H9 (cell line): ENCODE measurements around the gene FAT3. TPM values are rescaled to one million over a fixed set of nuclear protein-coding genes. Genes with fewer than 3 reads are reported as not detected.

Experiments
- DNase-seq: peaks from one replicate; pipeline ENCODE4 v3.0.0-alpha.2; 2017
- H2AFZ ChIP-seq: one replicate; pipeline ENCODE4 v1.6.1; 2013; ENCODE audit warnings: mild to moderate bottlenecking, low read length, control low read depth, moderate library complexity
- H2AK5ac ChIP-seq: 2 replicates; pipeline ENCODE4 v1.6.1; 2013; ENCODE audit warnings: low read length, control low read depth, mixed read lengths; ENCODE audit not compliant: insufficient read length
- H2BK120ac ChIP-seq: one replicate; pipeline ENCODE4 v1.6.1; 2013; ENCODE audit warnings: low read depth, mild to moderate bottlenecking, low read length, control low read depth, inconsistent platforms; ENCODE audit not compliant: poor library complexity, severe bottlenecking
- H2BK12ac ChIP-seq: 2 replicates; pipeline ENCODE4 v1.6.1; 2013; ENCODE audit warnings: low read length, control low read depth, mixed read lengths, low read depth; ENCODE audit not compliant: insufficient read length
- H2BK15ac ChIP-seq: 2 replicates; pipeline ENCODE4 v1.6.1; 2013; ENCODE audit warnings: low read depth, low read length, control low read depth
- H2BK20ac ChIP-seq: one replicate; pipeline ENCODE4 v1.6.1; 2013; ENCODE audit warnings: low read depth, mild to moderate bottlenecking, low read length, control low read depth, inconsistent platforms; ENCODE audit not compliant: poor library complexity, severe bottlenecking
- H2BK5ac ChIP-seq: 2 replicates; pipeline ENCODE4 v1.6.1; 2013; ENCODE audit warnings: low read length, control low read depth, mixed read lengths; ENCODE audit not compliant: insufficient read length
- H3K14ac ChIP-seq: 2 replicates; pipeline ENCODE4 v1.6.1; 2013; ENCODE audit warnings: low read length, control low read depth; ENCODE audit not compliant: insufficient read depth
- H3K18ac ChIP-seq: 2 replicates; pipeline ENCODE4 v1.6.1; 2013; ENCODE audit warnings: low read depth, mild to moderate bottlenecking, mixed read lengths, low read length, control low read depth; ENCODE audit not compliant: insufficient read length
- H3K23ac ChIP-seq: 2 replicates; pipeline ENCODE4 v1.6.1; 2013; ENCODE audit warnings: low read length, control low read depth, mixed read lengths, low read depth; ENCODE audit not compliant: insufficient read length
- H3K23me2 ChIP-seq: 2 replicates; pipeline ENCODE4 v1.6.1; 2013; ENCODE audit warnings: low read depth, mild to moderate bottlenecking, mixed read lengths, low read length, control low read depth; ENCODE audit not compliant: insufficient read length, poor library complexity, severe bottlenecking
- H3K27ac ChIP-seq: 2 replicates; pipeline ENCODE4 v1.5.1; 2013; ENCODE audit warnings: low read length, control low read depth, mixed read lengths, low read depth; ENCODE audit not compliant: insufficient read length
- H3K27me3 ChIP-seq: 2 replicates; pipeline ENCODE4 v1.6.1; 2013; ENCODE audit warnings: low read length, control low read depth, inconsistent platforms; ENCODE audit not compliant: insufficient read depth
- H3K4ac ChIP-seq: 2 replicates; pipeline ENCODE4 v1.6.1; 2013; ENCODE audit warnings: low read depth, mild to moderate bottlenecking, control low read depth, inconsistent platforms, low read length, moderate library complexity
- H3K4me1 ChIP-seq: 2 replicates; pipeline ENCODE4 v1.6.1; 2013; ENCODE audit warnings: low read length, control low read depth, inconsistent platforms; ENCODE audit not compliant: insufficient read depth
- H3K4me2 ChIP-seq: 2 replicates; pipeline ENCODE4 v1.6.1; 2013; ENCODE audit warnings: low read length, control low read depth, mixed read lengths; ENCODE audit not compliant: insufficient read length, insufficient read depth
- H3K56ac ChIP-seq: 2 replicates; pipeline ENCODE4 v1.6.1; 2013; ENCODE audit warnings: low read depth, mild to moderate bottlenecking, mixed read lengths, low read length, control low read depth; ENCODE audit not compliant: insufficient read length
- H3K79me1 ChIP-seq: 2 replicates; pipeline ENCODE4 v1.6.1; 2013; ENCODE audit warnings: low read depth, mild to moderate bottlenecking, moderate library complexity, low read length, control low read depth, inconsistent platforms; ENCODE audit not compliant: insufficient read depth, poor library complexity, severe bottlenecking
- H3K79me2 ChIP-seq: 2 replicates; pipeline ENCODE4 v1.6.1; 2013; ENCODE audit warnings: low read length, control low read depth, inconsistent platforms; ENCODE audit not compliant: insufficient read depth
- H3K9ac ChIP-seq: 2 replicates; pipeline ENCODE4 v1.6.1; 2013; ENCODE audit warnings: low read length, control low read depth, mixed read lengths; ENCODE audit not compliant: insufficient read length; ENCODE audit errors: extremely low read depth
- H3K9me3 ChIP-seq: one replicate; pipeline ENCODE4 v1.6.1; 2013; ENCODE audit warnings: low read depth, low read length, inconsistent platforms; ENCODE audit not compliant: control insufficient read depth
- H3T11ph ChIP-seq: one replicate; pipeline ENCODE4 v1.6.1; 2013; ENCODE audit warnings: mild to moderate bottlenecking, low read length, control low read depth, inconsistent platforms
- H4K20me1 ChIP-seq: one replicate; pipeline ENCODE4 v1.6.1; 2013; ENCODE audit not compliant: control insufficient read depth, insufficient read length, insufficient read depth
- H4K5ac ChIP-seq: 2 replicates; pipeline ENCODE4 v1.6.1; 2013; ENCODE audit warnings: low read depth, mild to moderate bottlenecking, mixed read lengths, low read length, control low read depth; ENCODE audit not compliant: insufficient read length
- H4K8ac ChIP-seq: replicated peaks from 2 replicates; pipeline ENCODE4 v1.6.1; 2013; ENCODE audit warnings: low read length, control low read depth, mixed read lengths, low read depth; ENCODE audit not compliant: insufficient read length
- H4K91ac ChIP-seq: 2 replicates; pipeline ENCODE4 v1.6.1; 2013; ENCODE audit warnings: low read depth, mild to moderate bottlenecking, moderate library complexity, mixed read lengths, low read length, control low read depth; ENCODE audit not compliant: insufficient read length
- H3K27ac Mint-ChIP-seq, 3 experiments: 2 replicates in 2 of 3; 3 replicates in 1 of 3; pipeline ENCODE4 v1.8.0; 2020 to 2021; ENCODE audit warnings: mixed read lengths in 3 of 3, mild to moderate bottlenecking in 1 of 3, moderate library complexity in 1 of 3
- H3K27me3 Mint-ChIP-seq: 2 replicates; pipeline ENCODE4 v1.8.0; 2021; ENCODE audit warnings: low read depth, mild to moderate bottlenecking, moderate library complexity, mixed read lengths
- H3K36me3 Mint-ChIP-seq, 3 experiments: 2 replicates in 2 of 3; 3 replicates in 1 of 3; pipeline ENCODE4 v1.8.0; 2020 to 2021; ENCODE audit warnings: low read depth in 3 of 3, mixed read lengths in 3 of 3; ENCODE audit not compliant: insufficient read depth in 1 of 3
- H3K4me1 Mint-ChIP-seq, 2 experiments: 2 replicates each; pipeline ENCODE4 v1.8.0; 2020; ENCODE audit warnings: mixed read lengths in 2 of 2
- H3K4me3 Mint-ChIP-seq, 2 experiments: 2 replicates in 1 of 2; 3 replicates in 1 of 2; pipeline ENCODE4 v1.8.0; 2020 to 2021; ENCODE audit warnings: mild to moderate bottlenecking in 2 of 2, mixed read lengths in 2 of 2, moderate library complexity in 1 of 2
- H3K9me3 Mint-ChIP-seq, 2 experiments: 2 replicates in 1 of 2; 3 replicates in 1 of 2; pipeline ENCODE4 v1.8.0; 2020; ENCODE audit warnings: mild to moderate bottlenecking in 2 of 2, mixed read lengths in 2 of 2, moderate library complexity in 1 of 2
- WGBS: extraction: QIAGEN DNeasy Blood & Tissue Kit; methylation state at CpG from one replicate; pipeline ENCODE4 v1.1.7; 2013; ENCODE audit warnings: missing lambda C conversion rate, low lambda C conversion rate, mixed read lengths; ENCODE audit not compliant: insufficient read length; ENCODE audit errors: extremely low coverage; 5-methylcytosine and 5-hydroxymethylcytosine counted together
- total RNA-seq: library from RNA; stranded (reverse); gene quantifications from 2 replicates; pipeline ENCODE4 v1.2.1, GENCODE V29; 2021
- TF ChIP-seq, protein P1 (sequence below): fragments of 200-600 bp; sonication (generic); conservative IDR thresholded peaks from 3 replicates; pipeline ENCODE4 v1.8.0; 2021; ENCODE audit warnings: antibody characterized with exemption, mild to moderate bottlenecking

FAT3 gene
- total RNA-seq, 1 experiment from 2014 or later: 19.1 TPM

DNA sequence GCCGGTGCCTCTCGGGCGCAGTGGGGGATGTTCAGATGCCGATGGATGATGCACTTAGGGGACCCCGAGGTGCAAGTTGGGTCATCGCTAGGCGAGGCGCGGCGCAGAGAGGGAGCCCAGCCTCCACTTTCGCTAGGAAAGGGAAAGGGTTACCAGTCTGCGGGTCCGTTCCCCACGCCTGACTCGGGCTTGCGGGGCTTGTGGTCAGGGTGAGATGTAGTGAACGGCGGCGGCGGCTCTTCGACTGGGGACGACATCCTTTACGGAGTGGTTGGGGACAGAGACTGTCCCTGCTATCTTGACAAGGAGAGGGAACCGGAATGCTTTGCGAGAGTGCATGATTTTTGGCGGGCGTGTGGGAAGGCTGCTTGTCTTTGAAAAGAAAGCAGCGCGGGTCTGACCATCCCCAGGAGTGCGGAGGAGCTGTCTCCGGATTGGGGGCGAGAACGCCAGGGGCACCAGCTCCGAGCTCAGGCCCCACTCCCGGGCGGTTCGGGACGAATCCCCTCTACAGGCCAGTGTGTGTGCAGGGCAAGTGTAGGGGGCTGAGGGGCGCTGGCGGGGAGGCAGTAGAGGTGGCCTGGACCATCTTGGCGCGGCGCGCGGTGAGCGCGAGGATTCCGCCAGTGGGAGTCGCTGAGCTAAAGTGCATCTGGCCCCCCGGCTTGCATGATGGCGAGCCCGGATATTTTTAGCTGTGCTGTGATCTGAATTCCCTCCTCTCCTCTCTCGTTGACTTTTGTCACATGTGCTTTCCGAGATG, 1.1 kb downstream of the FAT3 start:
- Histone ChIP-seq H3K23me2 (peaks cover 36% of the 10 kb centered on the region), H2BK20ac (no peak overlapping the region), H2AFZ (no peak overlapping the region), H2BK15ac (no peak overlapping the region), H3K79me2 (peaks cover 24% of the 10 kb centered on the region), H3K4me1 (peaks cover 15% of the 10 kb centered on the region), H3T11ph (no peak overlapping the region), H3K27me3 (no peaks in the 10 kb centered on the region), H3K56ac (no peak overlapping the region), H3K27ac (no peak overlapping the region), H3K9ac (peak overlapping the region; percentile 3), H3K79me1 (no peaks in the 10 kb centered on the region), H3K4me2 (peak overlapping the region; percentile 96), H3K23ac (no peak overlapping the region), H3K9me3 (no peaks in the 10 kb centered on the region), H3K14ac (no peak overlapping the region), H2BK5ac (no peak overlapping the region), H4K8ac (no peak overlapping the region), H2BK120ac (no peak overlapping the region), H3K18ac (no peak overlapping the region), H4K20me1 (no peaks in the 10 kb centered on the region), H2BK12ac (no peak overlapping the region), H3K4ac (no peak overlapping the region), H2AK5ac (no peak overlapping the region), H4K5ac (no peak overlapping the region), H4K91ac (no peak overlapping the region)
- Mint-ChIP-seq H3K4me3 (peak overlapping the region; percentile 75 to 93), H3K4me1 (peaks cover 51 to 56% of the 10 kb centered on the region in 2 experiments), H3K36me3 (peaks cover 1 to 7% (median 1%) of the 10 kb centered on the region in 3 experiments), H3K27me3 (peaks cover 66% of the 10 kb centered on the region), H3K27ac (peak overlapping the region in 2 of 3 experiments; percentile 33 to 68; a peak in 3 of 7 replicates), H3K9me3 (peaks cover 6 to 9% of the 10 kb centered on the region in 2 experiments)
- DNase-seq: peak; percentile 64
- TF ChIP-seq, protein P1, sequence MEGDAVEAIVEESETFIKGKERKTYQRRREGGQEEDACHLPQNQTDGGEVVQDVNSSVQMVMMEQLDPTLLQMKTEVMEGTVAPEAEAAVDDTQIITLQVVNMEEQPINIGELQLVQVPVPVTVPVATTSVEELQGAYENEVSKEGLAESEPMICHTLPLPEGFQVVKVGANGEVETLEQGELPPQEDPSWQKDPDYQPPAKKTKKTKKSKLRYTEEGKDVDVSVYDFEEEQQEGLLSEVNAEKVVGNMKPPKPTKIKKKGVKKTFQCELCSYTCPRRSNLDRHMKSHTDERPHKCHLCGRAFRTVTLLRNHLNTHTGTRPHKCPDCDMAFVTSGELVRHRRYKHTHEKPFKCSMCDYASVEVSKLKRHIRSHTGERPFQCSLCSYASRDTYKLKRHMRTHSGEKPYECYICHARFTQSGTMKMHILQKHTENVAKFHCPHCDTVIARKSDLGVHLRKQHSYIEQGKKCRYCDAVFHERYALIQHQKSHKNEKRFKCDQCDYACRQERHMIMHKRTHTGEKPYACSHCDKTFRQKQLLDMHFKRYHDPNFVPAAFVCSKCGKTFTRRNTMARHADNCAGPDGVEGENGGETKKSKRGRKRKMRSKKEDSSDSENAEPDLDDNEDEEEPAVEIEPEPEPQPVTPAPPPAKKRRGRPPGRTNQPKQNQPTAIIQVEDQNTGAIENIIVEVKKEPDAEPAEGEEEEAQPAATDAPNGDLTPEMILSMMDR: no peak
- no CpG with 5 or more reads among the region's 54 CpGs for WGBS
